Activated B cell treated with CpG ODN at 0.5 μM for 24 hours (primary cell): ENCODE data around the gene ZNF85. TPM values are rescaled to one million over a fixed set of nuclear protein-coding genes. Genes with fewer than 3 reads are reported as not detected.
A peak's percentile ranks its signal among the peaks of the same experiment; 100 is the strongest.

Experiments used
- ATAC-seq: fragments of 200-7000 bp; cut with Tn5 transposase; one replicate; pipeline ENCODE4 v1.10.0; 2021; ENCODE audit warnings: low read depth, mild to moderate bottlenecking, moderate library complexity
- CTCF ChIA-PET: fragments of 350-600 bp; sonication (Branson Sonifier 250); formaldehyde crosslinking; loops from one replicate; lab custom pipeline; 2021; ENCODE audit warnings: antibody characterized with exemption; lab: Charles Lee
- POLR2A ChIA-PET: fragments of 350-600 bp; sonication (Branson Sonifier 250); formaldehyde crosslinking; loops from one replicate; lab custom pipeline; 2021; ENCODE audit warnings: antibody characterized with exemption; lab: Charles Lee
- DNase-seq: peaks from one replicate; pipeline ENCODE4 v3.0.0; 2022
- H3K27ac Mint-ChIP-seq: one replicate; pipeline ENCODE4 v1.8.0; 2020; ENCODE audit warnings: mixed read lengths
- H3K27me3 Mint-ChIP-seq: one replicate; pipeline ENCODE4 v1.8.0; 2021; ENCODE audit warnings: mixed read lengths
- H3K36me3 Mint-ChIP-seq: one replicate; pipeline ENCODE4 v1.8.0; 2021; ENCODE audit warnings: low read depth, mixed read lengths
- H3K4me1 Mint-ChIP-seq: one replicate; pipeline ENCODE4 v1.8.0; 2021; ENCODE audit warnings: mixed read lengths
- H3K4me3 Mint-ChIP-seq: one replicate; pipeline ENCODE4 v1.8.0; 2020; ENCODE audit warnings: mild to moderate bottlenecking, mixed read lengths
- H3K9me3 Mint-ChIP-seq: one replicate; pipeline ENCODE4 v1.8.0; 2020; ENCODE audit warnings: mixed read lengths
- CTCF ChIP-seq: fragments of 200-600 bp; IDR thresholded peaks from one replicate; pipeline ENCODE4 v1.8.0; 2022; ENCODE audit warnings: antibody characterized with exemption, mild to moderate bottlenecking
- intact Hi-C: fragments of 100-400 bp; cut with micrococcal nuclease; formaldehyde crosslinking; loops from one replicate; pipeline ENCODE4 v1.15.1; 2024
- total RNA-seq: library from RNA; stranded (reverse); gene quantifications from 2 replicates; pipeline ENCODE4 v1.2.3, GENCODE V29; 2022

ZNF85 gene
- total RNA-seq: 15.0 and 18.1 TPM in 2 replicates

GRCh38 chr19:20923077-20923871 lies at the start of gene ZNF85:
TSS of gene ZNF85 (plus strand) at chr19:20923251. CDS start at chr19:20923401, 150 bp downstream.
- Mint-ChIP-seq H3K4me1 (peaks cover 13% of the 10 kb centered on the region), H3K36me3 (peaks cover 8% of the 10 kb centered on the region), H3K27me3 (no peaks in the 10 kb centered on the region), H3K27ac (peak within 1 kb of the TSS; percentile 96), H3K9me3 (no peaks in the 10 kb centered on the region), H3K4me3 (peak within 1 kb of the TSS; percentile 98)
- no peak for TF ChIP-seq CTCF
- ChIA-PET CTCF (interaction anchor here (1.2 kb wide), 1 partner anchor 10 kb away, joined by 3 read pairs; no protein-coding TSS in a partner anchor), POLR2A (interaction anchor here (0.6 to 2.2 kb wide), 20 partner anchors 10 to 912 kb away, joined by 3 to 13 read pairs (median 6); partner anchors contain the start of genes ZNF429, ZNF43, ZNF430 and ZNF431)
- DNase-seq: peak; percentile 76
- intact Hi-C loops: loop anchor here (1.0 to 10.0 kb wide), 12 partner anchors 76 to 842 kb away; partner anchors contain the start of genes ZNF100, ZNF430, ZNF493 and ZNF626
- peak; percentile 97 for ATAC-seq

GRCh38 chr19:20879501-20879900 lies 43.5 kb upstream of the ZNF85 start:
- no peaks in the 10 kb centered on the region for H3K36me3 Mint-ChIP-seq
- TF ChIP-seq CTCF: no peak
- DNase-seq (no peak), ATAC-seq (no peak)
- peaks cover 46% of the 10 kb centered on the region for H3K9me3 Mint-ChIP-seq
- H3K27ac Mint-ChIP-seq: no peak overlapping the region
- POLR2A ChIA-PET: no interaction called here
- H3K4me3 Mint-ChIP-seq: no peak overlapping the region
- CTCF ChIA-PET: no interaction called here
- no peaks in the 10 kb centered on the region for H3K4me1 Mint-ChIP-seq
- intact Hi-C loops: no loop called here
- no peaks in the 10 kb centered on the region for H3K27me3 Mint-ChIP-seq

- no peaks in the 10 kb centered on the region for H3K27me3 Mint-ChIP-seq
Observed at GRCh38 chr19:20912973-20913372, 10.1 kb upstream of the ZNF85 start.

DNA sequence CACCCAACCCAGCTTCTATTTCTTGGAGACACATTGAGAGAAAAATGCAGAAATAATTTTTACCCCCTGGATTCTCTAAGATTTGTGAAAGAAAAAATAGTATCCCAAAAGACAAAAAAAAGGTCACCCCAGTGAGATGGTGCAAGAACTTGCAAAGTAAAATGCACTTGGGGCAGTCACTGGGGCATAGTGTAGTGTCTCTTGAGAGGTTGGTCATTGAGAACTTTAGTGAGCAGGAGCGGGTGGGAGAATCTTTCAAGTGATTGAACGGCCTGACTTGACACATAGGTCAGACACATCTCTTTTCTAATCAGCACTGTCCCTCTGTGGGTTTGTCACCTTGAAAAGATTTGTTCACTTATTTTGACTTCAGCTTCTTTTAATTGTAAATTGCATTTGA lies 2.4 kb downstream of the ZNF85 start:
- ChIA-PET CTCF (no interaction called here), POLR2A (no interaction called here)
- DNase-seq: no peak
- H3K4me1 Mint-ChIP-seq: peaks cover 13% of the 10 kb centered on the region
- no peak overlapping the region for H3K27ac Mint-ChIP-seq
- intact Hi-C loops: loop anchor here (10.0 kb wide), 3 partner anchors 151 to 839 kb away; partner anchors contain the start of genes ZNF100 and ZNF66
- no peaks in the 10 kb centered on the region for H3K27me3 Mint-ChIP-seq
- H3K4me3 Mint-ChIP-seq: peak overlapping the region; percentile 6
- H3K36me3 Mint-ChIP-seq: peaks cover 16% of the 10 kb centered on the region
- H3K9me3 Mint-ChIP-seq: no peaks in the 10 kb centered on the region
- no peak for TF ChIP-seq CTCF
- ATAC-seq: no peak

More at GRCh38 chr19:20912973-20913372, 10.1 kb upstream of the ZNF85 start:
- ATAC-seq: no peak
- no peaks in the 10 kb centered on the region for H3K36me3 Mint-ChIP-seq
- no peak overlapping the region for H3K27ac Mint-ChIP-seq
- TF ChIP-seq CTCF: no peak
- no peaks in the 10 kb centered on the region for H3K4me1 Mint-ChIP-seq
- ChIA-PET POLR2A (no interaction called here), CTCF (no interaction called here)
- DNase-seq: no peak
- peaks cover 16% of the 10 kb centered on the region for H3K9me3 Mint-ChIP-seq
- no peak overlapping the region for H3K4me3 Mint-ChIP-seq
- intact Hi-C loops: no loop called here

- no peak overlapping the region for H3K4me3 Mint-ChIP-seq
- H3K27me3 Mint-ChIP-seq: no peaks in the 10 kb centered on the region
- intact Hi-C loops: loop anchor here (10.0 kb wide), 3 partner anchors 152 to 838 kb away; partner anchors contain the start of genes ZNF100 and ZNF66
- ChIA-PET POLR2A (no interaction called here), CTCF (no interaction called here)
- H3K4me1 Mint-ChIP-seq: peaks cover 13% of the 10 kb centered on the region
- no peak for TF ChIP-seq CTCF
- H3K9me3 Mint-ChIP-seq: no peaks in the 10 kb centered on the region
- no peak overlapping the region for H3K27ac Mint-ChIP-seq
- DNase-seq (no peak), ATAC-seq (no peak)
- H3K36me3 Mint-ChIP-seq: peaks cover 16% of the 10 kb centered on the region
Observed at GRCh38 chr19:20926796-20927195, 3.7 kb downstream of the ZNF85 start.
